HTR-8/SVneo (cell line): ENCODE results near the gene PAIP2.
"Not testable (repeated sequence)": the region's sequence is repeated elsewhere in the genome, so short reads cannot be mapped to it uniquely, and the experiment has no call there.

Source experiments
- DNase-seq: peaks from one replicate; pipeline ENCODE4 v3.0.0; 2011; ENCODE audit warnings: low spot score, mixed read lengths; ENCODE audit not compliant: insufficient read length
- FAIRE-seq: peaks from 2 replicates; lab custom pipeline; 2011; peaks lifted over from hg19 to GRCh38; lab: Jason Lieb, UNC

Gene PAIP2

DNA sequence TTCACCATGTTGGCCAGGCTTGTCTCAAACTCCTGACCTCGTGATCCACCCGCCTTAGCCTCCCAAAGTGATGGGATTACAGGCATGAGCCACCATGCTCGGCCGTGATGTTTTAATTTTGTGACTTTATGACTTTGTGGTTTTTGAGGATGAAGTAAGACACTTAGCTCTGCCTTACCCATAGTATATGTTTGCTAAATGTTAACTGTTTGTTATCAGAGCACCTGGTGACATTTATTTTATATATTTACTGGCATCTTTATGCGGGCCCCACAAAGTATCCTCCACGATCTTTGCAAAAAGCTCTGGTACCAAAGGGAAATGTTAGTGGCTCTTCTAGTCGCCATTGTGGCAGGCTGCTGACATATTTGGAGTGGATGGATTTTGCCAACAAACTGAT, 34.7 kb downstream of the PAIP2 start:
- no peak for DNase-seq
- FAIRE-seq, result no peak

DNA sequence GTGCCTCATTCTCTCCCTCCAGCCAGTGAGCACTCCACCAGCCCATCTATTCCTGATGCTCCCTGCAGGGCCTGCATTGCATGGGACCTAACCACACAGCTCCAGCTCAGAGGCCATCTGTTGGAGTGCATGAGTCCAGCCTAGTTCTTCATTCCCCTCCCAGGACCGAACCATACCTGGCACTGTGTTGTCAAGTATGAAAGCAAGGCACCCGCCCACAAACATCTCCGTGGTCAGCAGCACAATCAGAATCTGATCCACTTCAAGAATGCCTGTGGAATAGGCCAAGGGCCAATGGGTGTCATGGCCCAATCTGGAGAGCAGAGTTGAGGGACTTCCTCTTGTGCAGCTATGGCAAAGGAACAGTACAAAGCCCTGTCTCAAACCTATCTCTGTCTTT, 35.6 kb downstream of the PAIP2 start:
- DNase-seq, result no peak
- FAIRE-seq, result no peak

DNA sequence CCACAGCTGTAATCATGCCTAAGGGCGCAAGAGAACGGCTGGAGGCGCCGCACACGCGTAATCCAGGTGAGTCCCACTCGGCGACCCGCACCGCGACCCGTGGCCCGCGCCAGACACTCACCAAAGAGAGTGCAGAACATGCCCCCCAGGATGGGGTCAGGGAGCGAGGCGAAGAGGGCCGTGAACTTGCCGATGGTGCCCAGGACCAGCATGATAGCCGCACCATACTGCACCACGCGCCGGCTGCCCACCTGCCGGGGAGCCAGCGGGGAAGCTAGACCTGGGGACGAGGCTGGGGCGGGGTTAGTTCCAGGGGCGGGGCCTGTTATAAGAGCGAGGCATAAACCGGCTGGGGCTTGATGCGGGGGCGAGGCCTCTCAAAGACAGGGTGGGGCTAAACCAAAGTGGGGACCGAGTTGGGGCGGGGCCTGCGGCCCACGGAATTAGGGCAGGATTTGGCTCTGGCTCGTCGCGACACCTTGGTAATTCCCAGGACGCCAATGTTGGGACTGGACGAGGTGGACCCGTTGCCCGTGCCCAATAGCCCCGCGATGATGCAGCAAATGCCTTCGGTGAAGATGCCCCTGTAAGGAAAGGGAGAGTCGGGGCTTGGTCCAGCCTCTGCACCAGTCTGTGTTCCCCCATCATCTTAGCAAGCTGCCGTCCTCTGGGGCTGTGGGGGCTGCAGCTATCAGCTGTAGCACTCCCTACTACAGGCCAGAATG, 36.6 kb downstream of the PAIP2 start:
- FAIRE-seq (no peak), DNase-seq (no peak)

- DNase-seq (no peak), FAIRE-seq (no peak)
Observed at GRCh38 chr5:139378941-139379361, 37.3 kb downstream of the PAIP2 start.

DNA sequence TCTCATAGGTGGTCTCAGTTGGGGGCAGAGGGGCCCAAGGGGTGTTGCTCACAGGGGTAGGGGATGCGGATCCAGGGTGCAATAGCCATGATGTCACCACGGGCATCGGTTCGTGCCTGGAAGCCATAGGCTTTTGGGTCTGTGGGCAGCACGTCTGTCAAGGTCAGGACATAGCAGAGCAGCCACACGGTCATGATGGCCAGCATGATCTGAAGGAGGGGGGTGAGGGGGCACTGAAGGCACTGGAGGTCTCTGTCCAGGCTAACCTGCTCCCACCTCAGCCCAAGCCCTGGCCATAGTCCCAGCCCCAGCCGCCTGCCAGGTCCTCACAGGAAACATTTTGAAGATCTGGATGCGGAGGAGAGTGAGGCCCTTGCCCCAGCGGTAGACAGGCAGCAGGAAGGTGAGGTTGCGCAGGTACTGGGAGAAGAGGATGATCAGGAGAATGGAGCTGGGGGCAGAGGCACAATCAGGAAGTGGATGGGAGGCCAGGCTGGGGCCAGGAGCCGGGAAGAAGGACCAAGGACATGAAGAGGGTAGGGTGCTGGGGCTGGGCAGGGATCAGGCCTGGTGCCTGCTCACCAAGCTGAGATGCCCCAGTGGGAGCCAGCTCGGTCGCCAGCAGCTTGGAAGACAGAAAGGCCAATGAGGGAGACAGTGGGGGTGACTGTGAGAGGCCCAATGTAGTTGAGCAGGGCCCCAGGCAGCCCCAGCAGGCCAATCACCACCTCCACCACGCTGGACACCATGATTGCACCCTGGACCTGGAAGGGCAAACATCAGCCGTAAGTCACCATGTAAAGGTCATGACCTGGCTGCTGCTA, 38.2 kb downstream of the PAIP2 start:
- FAIRE-seq (no peak), DNase-seq (no peak)

DNA sequence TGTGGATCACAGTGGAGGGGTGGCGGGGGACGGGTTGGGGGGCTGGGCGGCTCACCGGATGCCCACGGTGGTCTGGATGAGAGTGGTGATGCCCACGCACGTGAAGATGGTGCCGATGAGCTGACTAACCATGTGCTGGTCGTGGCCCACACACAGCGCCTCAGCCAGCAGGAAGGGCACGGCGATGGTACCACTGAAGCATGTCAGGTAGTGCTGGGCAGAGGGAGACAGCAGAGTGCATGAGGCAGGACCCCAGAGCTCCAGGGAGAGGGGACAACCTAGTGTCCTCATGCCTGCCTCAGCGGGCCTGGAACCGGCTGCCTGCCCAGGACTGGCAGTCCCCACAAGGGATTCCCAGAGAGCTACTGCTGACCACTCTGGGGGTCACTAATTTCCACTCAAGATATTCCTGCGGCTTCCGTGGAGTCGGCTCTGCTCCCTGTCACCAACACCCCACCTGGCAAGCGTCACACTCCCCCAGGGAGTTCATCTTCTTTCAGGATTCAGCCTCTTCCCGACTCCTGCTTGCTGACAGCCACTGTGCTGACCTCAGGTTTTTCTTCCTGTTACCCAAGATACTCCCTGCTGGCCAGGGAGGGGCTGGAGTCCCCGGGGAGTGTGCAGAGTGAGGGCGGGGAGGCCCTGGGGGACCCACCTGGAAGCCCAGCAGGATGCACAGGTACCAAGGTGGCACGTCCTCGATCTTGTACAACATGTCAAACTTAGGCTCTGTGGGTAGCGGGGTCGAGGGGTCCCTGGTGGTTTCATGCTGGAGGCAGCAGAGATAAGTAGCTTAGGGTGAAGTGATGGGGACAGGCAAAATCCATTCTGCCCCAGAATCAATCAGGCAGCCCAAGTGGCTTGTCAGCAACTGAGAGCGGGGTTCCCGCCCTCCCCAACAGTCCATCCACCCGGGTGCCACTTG, 40.4 kb downstream of the PAIP2 start:
- no peak for FAIRE-seq
- no peak for DNase-seq

- FAIRE-seq, result no peak
- no peak for DNase-seq
Observed at GRCh38 chr5:139382807-139383206, 41.2 kb downstream of the PAIP2 start.

DNA sequence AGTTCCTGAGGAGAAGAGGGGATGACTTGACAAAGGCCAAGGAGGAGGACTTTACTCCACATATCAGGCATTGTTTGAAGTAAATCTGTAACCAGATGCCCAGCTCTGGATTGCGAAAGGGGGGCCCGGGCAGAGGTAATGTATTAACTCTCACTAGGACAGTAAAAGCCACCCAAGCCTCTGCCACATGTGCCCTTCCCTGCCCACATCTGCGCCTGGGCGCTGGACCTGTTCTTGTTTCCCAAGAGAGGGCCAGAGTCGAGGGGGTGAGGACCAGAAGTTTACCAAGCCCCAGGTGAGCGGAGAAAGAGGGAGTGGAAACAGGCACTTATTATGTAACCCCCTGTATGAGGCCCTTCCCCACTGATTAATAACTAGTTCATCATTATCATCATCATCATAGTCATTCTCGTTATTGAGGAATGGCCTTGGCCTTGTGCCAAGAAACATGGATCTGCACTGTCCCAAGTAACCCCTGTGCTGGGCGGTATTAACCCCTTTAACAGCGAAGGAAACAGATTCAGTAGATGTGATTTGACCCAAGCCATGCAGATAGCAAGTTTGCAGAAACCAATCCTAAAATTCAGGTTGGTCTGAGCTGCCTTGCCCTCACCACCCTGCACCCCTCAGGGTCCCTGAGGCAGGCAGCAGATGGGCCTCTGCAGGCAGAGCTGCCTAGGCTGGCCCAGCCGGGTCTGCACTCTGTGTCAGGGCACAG, 41.8 kb downstream of the PAIP2 start, which contains the start of gene SLC23A1:
SLC23A1 (minus strand) TSS at position 23 of the 718 bp plus-strand sequence. CDS start 44 bp downstream, outside the sequence.
- DNase-seq, result no peak
- FAIRE-seq, result no peak

GRCh38 chr5:139383993-139384590, 42.4 kb downstream of the PAIP2 start:
- no peak for FAIRE-seq
- DNase-seq, result no peak

DNA sequence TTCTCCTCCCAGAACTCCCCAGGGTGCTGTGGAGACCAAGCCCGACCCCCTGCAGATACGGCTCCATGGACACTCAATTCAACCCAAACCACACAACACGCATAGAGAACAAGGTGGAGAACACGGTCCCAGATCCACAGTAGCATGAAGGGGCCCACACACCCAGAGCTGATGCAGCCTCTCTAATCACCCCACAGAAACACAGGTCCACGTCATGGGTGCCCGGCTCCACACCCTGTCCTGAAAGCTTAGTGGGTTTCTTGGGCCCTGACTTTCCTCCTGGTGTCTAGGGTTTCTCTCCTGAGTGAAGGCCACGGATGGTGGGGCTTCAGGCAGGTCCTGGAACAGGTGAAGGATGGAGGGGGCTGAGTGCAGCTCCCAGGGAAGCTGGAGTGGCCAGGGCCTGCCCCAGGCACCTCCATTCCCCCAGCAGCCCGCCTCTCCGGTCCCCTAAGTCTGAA, 43.0 kb downstream of the PAIP2 start:
- FAIRE-seq, result no peak
- DNase-seq, result no peak

- no peak for FAIRE-seq
- DNase-seq, result no peak
Observed at GRCh38 chr5:139385061-139386049, 43.7 kb downstream of the PAIP2 start.

DNA sequence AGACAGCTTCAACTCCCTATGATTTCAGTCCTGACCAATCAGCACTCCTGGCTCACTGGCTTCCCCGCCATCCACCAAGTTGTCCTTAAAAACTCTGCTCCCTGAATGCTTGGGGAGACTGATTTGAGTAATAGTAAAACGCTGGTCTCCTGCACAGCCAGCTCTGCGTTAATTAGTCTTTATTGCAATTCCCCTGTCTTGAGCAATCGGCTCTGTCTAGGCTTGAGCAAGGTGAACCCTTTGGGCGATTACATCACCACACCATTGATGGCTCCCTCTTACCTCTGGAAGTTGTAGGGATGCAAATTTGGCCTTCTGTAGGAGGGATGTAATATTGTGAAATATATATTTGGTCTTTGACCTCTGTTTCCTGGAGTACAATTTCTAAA, 44.4 kb downstream of the PAIP2 start:
- FAIRE-seq, result no peak
- DNase-seq, result no peak

DNA sequence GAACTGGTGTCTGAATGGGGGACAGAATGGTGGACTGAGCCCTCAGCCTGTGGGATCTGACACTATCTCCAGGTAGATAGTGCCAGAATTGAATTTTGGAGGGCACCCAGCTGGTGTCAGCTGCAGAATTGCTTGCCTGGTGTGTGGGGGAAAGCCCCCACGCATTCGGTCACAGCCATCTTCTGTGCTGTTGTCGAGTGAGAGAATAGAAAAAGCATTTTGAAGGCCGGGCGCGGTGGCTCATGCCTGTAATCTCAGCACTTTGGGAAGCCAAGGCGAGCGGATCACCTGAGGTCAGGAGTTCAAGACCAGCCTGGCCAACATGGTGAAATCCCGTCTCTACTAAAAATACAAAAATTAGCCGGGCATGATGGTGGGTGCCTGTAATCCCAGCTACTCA, 45.3 kb downstream of the PAIP2 start:
- not testable (repeated sequence) for FAIRE-seq, DNase-seq

DNA sequence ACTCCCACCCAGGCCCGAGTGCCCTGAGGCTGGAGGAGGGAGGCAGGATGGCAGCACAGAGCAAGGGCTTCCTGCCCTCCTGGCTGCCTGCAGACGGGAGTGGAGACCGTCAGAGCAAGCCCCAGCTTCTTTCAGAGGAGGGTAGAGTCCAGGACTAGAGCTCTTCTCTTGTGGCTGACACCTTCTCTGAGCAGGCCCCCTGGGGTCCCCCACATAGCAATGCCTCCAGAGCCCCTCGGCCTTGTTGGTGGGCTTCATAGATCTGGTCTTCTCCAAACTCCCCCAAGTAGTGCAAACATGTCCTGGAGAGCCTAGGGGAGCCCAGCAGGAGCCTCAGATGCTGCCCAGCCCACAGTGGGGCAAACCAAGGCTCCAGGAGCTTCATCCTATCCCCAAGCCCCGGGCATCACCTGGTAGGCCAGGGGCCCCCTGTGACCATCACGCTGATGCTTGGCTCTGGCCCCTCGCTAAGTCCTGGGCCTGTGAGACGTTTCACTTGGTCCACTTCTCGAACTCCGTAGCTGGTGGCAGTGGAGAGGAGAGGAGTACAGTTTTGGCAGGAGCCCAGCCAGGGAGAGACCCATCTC, 46.0 kb downstream of the PAIP2 start:
- no peak for FAIRE-seq
- DNase-seq, result no peak

GRCh38 chr5:139388198-139388821, 46.7 kb downstream of the PAIP2 start:
- DNase-seq (no peak), FAIRE-seq (no peak)

- FAIRE-seq, result no peak
- no peak for DNase-seq
Observed at GRCh38 chr5:139389701-139390638, 48.3 kb downstream of the PAIP2 start, which contains the start of gene MZB1. Gene MZB1 (minus strand): TSS chr5:139389913. CDS start chr5:139389856, 57 bp downstream.
